Breast epithelium (tissue), 3 donors: ENCODE data around the gene SEC24C.

Experiments
- CTCF ChIP-seq, 3 donors: fragments of 450-650 bp; IDR thresholded peaks; one replicate each; pipeline ENCODE4 v1.5.1; 2016 to 2017; ENCODE audit warnings: antibody characterized with exemption in 3 of 3, mild to moderate bottlenecking in 3 of 3, moderate library complexity in 3 of 3
- POLR2AphosphoS5 ChIP-seq, 3 donors: sonication (generic); formaldehyde crosslinking; IDR thresholded peaks; one replicate each; pipeline ENCODE4 v1.6.1; 2017; ENCODE audit warnings: antibody characterized with exemption in 3 of 3

- TF ChIP-seq CTCF (IDR thresholded peaks at IDR 0.05) (no peak), POLR2AphosphoS5 (IDR thresholded peaks at IDR 0.05) (peak; percentile 33 to 76 (median 55))
These were observed 13.8 kb upstream of the SEC24C start for GRCh38 chr10:73730153-73730906.
